SKM-1 treated with dmso at 0.1 percent for 144 hours (cell line): Measurements from ENCODE around the gene DUS1L.

Source experiments
- DNase-seq: peaks from one replicate; lab custom pipeline; 2025; ENCODE audit not compliant: unreplicated experiment; lab: John Stamatoyannopoulos, UW

Gene DUS1L

GRCh38 chr17:82015311-82015971, 50.2 kb downstream of the DUS1L start:
- no peak for DNase-seq

- no peak for DNase-seq
Measured at GRCh38 chr17:82014971-82015310, 50.7 kb downstream of the DUS1L start.

GRCh38 chr17:82014432-82014831, 51.2 kb downstream of the DUS1L start:
- no peak for DNase-seq

GRCh38 chr17:82013772-82014321, 51.8 kb downstream of the DUS1L start:
- DNase-seq, result no peak

- DNase-seq, result no peak
Measured at GRCh38 chr17:82013341-82013740, 52.3 kb downstream of the DUS1L start.

GRCh38 chr17:82012640-82013295, 52.8 kb downstream of the DUS1L start:
- no peak for DNase-seq

GRCh38 chr17:82012261-82012639, 53.4 kb downstream of the DUS1L start:
- no peak for DNase-seq

GRCh38 chr17:82011617-82012187, 53.9 kb downstream of the DUS1L start:
- DNase-seq, result no peak

GRCh38 chr17:82010575-82011525, 54.8 kb downstream of the DUS1L start:
- DNase-seq, result no peak

- DNase-seq, result no peak
Measured at GRCh38 chr17:82009413-82009812, 56.2 kb downstream of the DUS1L start.

GRCh38 chr17:82008941-82009405, 56.6 kb downstream of the DUS1L start:
- DNase-seq, result no peak

- DNase-seq, result no peak
Measured at GRCh38 chr17:82008258-82008940, 57.2 kb downstream of the DUS1L start.
